Stimulated activated CD8-positive, alpha-beta memory T cell treated with anti-CD3 and anti-CD28 coated beads, Interleukin-7, amount 100 ng/mL, for 24 hours (primary cell): ENCODE data around the gene DSCAML1.
"Not testable (repeated sequence)": the region's sequence is repeated elsewhere in the genome, so short reads cannot be mapped to it uniquely, and the experiment has no call there.

Experiments used
- DNase-seq: peaks from one replicate; pipeline ENCODE4 v3.0.0-alpha.2; 2020; ENCODE audit warnings: low read depth

Gene DSCAML1

DNA sequence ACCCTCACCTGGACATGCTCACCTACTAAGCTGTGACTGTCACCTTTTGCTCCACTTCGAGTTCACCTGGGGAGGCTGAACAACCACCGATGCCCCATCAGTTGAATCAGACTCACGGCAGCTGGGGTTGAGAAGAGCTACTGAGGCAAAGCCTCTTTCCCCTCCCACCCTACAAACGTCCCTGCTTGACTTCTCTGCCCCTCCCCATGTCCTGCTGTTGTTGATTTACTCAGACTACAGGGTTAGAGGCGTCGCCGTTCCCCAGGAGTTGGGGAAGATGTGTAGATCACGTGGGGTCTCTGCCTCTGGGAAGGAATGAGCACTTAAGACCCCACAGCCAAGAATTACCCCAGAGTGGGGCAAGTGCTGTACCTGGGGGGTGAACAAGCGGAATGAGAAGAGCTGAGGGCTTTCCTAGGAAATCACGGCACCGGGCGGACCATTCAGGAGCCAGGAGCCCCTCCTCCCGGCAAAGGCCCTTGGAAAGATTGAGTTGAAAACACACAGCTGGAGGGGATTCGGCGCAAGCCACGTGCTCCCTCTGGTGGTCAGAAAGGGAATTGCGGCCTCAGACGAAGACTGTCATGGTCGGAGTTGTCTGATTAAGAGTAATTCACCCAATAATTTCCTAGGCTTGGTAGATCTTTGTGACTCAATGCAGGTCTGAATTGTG lies 20.5 kb upstream of the DSCAML1 start:
- DNase-seq = peak; percentile 87

DNA sequence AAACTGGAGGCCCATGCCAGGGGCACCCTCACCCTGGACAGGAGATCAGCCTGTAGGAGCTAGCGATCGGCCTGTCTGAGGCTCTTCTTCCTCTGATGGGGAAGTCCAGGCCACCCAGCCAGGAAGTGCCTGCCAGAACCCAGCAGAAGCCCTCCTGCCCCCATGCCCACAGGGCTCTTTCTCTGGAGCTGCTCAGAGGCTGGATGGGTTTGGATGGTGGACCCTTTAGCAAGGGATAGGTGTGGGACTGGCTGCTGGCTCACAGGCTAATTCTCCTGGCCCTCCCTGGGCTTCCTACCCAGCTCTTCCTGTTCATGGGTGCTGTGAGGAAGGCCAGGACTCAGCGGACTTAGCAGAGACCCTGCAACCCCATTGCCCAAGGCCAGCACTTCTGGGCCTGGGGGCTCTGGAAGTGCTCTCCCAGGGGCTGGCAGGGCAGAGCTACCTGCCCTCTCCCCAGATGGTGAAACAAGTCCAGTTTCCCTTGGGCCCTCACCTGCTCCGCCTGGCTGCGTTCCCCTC lies 19.9 kb upstream of the DSCAML1 start:
- DNase-seq = no peak

DNA sequence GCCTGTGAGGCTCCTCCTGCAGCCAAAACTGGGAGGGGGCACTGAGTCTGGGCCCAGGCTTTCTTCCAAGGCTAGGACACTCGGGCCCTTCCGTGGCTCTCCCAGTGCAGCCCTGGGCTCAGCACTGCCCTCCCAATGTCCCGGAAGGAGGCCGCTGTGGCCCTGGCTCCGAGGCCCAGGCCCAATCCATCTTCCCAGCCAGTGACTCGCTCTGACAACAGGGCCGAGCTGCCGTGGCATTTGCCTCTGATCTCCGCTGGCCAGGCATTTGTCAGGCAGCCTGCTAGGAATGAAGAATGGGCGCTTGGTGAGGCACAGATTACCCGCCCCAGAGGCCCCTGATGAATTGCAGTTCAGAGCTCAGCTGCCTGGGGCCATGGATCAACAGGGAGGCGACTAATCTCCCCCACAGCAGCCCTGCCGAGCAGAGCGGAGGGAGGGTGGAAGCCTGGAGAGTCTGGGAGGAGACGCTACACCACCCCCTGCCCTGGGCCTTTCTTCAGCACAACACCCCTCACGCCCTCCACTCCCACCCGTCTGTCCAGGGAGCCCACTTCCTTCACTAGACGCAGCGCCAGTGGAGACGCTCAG lies 19.2 kb upstream of the DSCAML1 start:
- DNase-seq = no peak

DNA sequence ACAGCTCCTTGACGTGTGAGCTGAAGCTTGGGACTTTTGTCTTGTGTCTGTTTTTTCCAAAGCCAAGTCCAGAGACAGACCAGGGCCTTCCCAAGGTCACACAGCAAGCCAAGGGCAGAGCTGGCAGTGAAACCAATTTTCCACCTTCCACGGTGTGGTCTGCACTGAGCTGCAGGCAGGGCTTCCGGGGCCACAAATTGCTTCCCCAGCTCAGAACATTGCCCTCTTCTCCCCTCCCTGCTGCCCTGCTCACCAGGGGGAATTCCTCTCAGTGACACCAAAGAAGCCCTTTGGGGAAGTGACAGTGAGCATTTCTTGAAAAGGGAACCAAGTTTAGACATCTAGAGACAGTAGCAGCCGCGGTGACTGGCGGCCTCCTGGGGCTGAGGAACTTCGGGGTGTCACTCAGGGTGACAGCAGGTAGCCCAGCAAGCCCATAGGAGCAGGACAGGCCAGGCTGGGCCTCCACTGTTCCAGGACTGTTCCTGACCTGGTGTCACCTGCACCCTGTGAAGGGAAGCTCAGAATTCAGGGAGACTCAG lies 18.3 kb upstream of the DSCAML1 start:
- no peak for DNase-seq

DNA sequence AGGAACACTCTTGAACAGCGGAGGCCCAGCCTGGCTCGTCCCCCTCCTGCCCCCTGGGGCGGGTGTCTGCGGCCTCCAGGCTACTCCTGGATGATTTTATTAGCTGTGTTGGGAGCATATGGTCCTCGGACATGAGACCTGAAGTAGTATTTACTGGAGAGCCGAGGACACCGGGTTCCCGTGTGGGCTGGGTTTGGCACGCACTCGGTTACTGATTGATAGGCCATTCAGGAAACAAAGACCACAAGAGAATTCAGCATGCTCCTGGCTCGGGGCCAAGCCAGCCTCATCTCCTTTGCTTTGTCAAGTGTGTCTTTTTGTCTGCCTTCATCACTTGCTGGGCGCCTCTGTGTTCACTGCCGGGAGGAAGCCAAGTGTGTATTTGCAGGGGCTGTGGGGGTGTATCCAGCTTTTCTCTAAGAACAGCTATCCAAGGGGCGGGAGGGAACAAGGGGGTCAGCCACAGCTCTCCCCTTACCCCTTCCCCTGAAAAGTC lies 17.8 kb upstream of the DSCAML1 start:
- peak; percentile 56 for DNase-seq

DNA sequence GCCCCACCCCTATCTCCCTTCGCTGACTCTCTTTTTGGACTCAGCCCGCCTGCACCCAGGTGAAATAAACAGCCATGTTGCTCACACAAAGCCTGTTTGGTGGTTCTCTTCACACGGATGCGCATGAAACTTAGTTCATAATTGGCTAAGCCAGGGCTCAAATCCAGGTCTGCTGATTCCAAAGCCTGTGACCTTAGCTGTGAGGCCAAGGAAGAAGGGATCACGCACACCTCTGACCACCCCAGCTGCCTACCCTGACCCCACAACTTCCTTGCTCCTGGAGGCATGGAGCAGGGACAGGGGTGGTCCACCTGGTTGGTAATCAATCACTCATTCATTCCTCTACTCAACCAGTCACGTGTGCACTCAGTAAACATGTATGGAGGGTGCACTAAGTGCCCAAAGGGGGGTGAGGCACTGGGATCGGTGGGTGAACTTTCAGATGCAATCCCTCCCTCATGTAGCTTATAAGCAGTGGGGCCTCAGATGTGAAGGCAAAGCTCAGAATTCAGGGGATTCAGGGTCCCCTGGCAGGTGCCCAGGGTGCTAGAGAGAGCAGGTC lies 17.3 kb upstream of the DSCAML1 start:
- DNase-seq = no peak

DNA sequence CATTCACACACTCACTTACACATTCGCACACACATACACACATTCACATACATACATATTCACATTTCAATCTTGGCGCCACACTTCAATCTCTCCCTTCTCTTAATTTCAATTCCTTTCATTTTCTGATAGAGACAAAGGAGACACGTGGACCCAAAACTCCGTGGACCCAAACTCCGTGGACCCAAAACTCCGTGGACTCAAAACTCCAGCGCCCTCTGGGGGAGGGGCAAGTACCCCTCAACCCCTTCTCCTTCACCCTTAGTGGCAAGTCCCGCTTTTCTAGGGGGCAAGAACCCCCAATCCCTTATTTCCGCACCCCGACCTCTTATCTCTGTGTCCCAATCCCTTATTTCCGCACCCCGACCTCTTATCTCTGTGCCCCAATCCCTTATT lies 13.0 kb upstream of the DSCAML1 start:
- DNase-seq = not testable (repeated sequence)

DNA sequence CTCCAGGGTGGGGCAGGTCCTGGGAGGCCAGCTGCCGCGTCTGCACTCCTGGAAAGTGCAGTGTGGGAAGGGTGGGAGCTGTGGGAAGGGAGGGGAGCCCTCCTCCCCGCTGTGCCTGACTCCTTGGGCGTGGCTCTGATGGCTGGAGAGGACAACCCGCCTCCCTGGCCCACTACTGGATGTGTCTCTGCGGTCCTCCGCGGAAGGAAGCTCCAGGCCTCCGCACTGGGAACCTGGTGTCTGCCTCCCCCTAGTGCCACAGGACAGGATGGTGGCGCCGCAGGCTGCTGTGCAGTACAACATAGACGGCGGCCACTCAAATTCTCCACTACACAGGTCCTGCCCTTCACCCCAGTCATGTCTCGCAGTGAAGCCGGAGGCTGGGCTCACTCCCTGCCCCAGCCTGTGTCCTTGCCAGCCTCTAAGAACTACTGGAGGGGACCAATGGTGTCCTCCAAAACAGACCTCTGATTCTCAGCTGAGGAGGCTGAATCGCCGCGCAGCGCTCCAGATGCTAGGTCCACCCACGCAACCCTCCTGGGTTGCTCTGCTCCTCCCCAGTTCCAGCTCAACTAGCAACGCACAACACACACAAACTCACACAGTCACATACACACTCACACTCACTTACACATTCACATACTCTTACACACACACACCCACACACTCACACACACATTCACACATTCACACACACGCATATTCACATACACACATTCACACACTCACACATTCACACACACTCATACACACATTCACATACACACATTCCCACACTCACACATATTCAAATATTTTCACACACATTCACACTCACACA lies 12.4 kb upstream of the DSCAML1 start:
- no peak for DNase-seq

DNA sequence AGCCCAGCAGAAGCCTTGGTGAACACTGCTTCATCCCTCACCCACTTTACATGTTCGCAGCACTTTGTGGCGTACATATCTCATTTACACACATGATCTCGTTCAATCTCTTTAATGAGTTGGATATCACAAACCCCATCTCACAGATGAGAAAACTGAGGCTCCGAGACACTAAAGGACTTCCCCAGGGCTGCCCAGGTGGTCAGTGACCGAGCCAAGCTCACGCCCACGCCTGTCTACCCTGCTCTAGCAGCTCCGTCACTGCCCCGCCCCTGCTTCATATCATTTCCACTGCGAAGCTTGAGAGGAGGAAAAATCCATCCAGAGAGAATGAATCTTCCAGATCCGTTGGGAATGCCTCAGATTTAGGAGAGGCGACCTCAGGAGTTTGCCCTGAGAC lies 11.8 kb upstream of the DSCAML1 start:
- no peak for DNase-seq

DNA sequence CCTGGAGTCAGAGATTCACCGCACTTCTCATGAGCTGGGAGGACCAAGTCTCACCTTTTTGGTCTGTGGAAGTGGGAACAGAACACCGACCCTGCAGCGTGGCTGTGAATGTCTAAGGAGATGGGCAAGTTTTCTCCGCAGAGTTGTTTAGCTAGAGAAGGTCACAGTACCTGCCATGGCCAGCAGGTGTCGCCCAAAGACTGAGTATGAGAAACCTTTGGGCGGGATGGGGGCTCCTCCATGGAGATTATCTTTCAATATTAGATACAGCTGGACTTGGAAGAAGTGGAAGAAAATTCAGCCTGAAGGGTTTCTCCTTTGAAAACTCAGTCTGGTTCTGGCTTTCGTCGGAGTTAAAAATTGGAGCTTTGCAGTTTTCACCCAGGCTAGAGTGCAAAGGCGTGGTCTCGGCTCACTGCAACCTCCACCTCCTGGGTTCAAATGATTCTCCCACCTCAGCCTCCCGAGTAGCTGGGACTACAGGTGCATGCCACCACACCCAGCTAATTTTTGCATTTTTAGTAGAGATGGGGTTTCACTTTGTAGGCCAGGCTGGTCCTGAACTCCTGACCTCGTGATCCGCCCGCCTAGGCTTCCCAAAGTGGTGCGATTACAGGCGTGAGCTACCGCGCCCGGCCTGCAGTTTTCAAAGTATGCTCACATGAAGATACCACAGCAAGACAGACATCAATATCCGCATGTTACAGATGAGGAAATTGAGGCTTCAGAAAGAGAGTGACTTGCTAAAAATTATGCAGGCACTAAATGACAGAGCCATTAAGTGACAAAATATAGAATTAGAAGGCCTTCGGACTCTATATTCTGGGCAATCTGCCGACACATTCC lies 10.7 kb upstream of the DSCAML1 start:
- peak; percentile 78 for DNase-seq

DNA sequence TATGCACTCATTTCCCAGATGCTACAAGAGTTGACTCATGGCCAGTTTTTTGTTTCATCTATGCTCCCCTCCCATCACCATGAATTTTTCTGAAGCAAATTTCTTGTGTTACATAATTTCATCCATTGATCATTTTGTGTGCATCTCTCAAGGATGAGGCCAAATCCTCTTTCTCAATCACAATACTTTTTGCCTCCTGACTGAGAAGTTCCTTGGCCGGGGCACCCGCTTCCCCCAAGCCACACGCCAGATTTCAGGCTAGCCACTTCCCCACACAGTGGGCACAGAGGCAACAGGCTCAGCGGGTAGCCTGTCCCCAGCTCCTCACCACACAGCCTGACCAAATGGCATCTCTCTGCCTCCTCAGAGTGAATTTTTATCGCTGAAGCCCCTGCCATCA lies 9.8 kb upstream of the DSCAML1 start:
- no peak for DNase-seq

DNA sequence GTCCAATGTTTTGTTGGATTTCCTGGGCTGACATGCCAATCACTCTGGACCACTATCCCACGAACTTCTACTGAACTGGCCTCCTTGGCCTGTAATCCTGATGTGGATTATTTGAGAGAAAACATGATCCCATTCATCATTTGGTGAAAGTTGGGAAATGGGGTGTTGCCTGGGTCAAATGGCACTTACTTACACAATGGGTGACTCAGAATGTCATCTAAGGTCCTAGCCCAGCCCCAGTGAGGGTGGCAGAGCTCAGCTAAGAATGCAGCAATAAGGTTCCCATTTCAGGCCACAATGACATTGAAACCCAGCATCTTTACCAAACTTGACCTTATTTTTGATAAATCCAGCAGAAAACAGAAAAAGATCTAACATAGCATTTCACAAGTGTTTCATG lies 8.0 kb upstream of the DSCAML1 start:
- DNase-seq = no peak

DNA sequence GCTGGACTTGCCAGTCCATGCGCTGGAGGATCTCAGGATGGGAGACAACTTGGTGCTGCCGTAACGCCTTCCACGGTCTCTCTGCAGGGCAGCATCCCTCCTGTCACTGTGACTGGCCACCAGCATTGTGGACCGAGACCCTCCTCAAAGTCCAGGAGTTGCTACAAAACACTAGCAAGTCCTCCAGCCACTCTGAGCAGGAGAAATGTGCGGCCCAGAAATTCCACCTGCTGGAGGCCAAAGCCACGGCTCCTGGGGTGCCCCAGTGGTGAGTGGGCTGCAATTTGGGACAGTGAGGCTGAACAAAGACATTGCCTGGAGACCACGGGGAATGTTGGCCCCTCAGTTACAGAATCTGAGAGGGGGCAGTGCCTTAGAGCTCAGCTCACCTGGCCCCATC lies 6.9 kb upstream of the DSCAML1 start:
- DNase-seq = no peak

DNA sequence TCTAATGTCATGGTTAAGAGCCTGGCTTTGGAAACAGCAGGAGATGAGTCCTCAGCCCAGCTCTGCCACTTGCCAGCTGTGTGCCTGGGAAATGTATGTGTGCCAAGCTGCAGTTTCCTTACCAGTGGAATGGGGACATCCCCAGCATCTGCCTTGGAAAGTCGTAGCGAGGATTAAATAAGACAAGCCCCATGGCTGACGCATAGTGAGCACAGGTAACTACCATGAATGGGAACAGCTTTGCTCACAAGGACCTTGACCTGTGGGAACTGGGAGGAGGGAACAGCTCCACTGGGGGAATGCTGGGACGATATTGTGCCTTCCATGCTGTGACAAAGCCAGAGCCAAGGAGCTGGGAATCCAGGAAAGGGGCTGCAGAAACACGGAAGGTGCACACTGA lies 2.6 kb upstream of the DSCAML1 start:
- DNase-seq = no peak

DNA sequence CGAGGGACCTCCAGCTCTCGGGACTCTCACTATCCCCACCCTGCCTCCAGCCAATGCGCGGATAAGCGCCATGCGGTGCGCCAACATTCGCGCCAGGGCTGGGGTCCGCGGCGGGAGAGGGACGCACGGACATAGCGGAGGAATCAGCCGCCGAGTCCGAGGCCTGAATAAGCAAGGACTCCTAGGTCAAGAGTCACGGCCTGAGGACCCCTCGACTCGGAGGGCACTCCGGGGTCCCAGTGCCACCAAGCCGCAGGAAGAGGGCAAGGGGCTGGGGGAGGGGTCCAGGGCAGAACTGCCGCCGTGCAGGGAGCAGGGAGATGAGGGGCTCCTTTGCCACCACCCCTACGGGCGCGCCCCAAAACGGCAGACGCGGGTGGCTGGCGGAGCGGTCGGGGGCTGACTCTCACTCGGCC lies 552 bp downstream of the DSCAML1 start:
- DNase-seq = no peak

DNA sequence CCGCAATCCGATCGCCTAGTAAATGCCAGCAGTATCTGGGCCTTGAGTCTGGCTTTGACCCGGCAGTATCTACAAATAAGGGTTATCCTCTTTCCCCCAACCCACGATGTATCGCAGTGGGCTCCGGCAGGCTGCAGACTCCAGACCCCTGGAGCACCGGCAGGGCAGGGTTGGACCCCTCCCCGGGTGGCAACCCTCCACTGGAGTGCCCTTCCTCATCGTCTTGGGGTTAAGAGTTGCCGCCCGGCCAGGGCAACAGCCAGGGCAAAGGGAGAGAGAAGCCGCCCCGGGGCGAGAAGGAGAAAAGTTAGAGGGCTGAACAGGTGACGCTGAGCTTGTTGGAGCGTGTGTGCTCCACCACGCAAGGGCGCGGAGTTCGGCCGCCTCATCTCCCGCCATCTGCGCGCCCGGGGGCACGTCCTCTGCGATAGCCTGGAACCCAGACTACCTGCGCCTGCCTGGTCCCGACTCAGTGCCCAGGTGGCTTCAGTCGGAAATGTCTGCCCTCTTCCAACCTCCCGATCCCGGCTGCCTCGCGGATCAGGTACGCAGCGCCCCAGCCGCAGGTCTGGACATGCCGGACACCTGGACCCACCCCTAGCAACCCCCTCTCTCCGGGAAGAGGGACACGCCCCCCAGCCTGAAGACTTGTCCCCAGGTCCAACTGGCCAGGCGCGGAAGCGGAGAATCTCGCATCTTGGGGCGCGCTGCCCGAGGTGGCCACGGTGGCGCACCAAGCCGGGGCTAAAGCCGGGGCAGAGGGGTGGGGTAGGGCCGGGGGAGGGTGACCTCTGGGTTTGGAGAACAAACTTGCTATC lies 1.2 kb downstream of the DSCAML1 start:
- DNase-seq = no peak

DNA sequence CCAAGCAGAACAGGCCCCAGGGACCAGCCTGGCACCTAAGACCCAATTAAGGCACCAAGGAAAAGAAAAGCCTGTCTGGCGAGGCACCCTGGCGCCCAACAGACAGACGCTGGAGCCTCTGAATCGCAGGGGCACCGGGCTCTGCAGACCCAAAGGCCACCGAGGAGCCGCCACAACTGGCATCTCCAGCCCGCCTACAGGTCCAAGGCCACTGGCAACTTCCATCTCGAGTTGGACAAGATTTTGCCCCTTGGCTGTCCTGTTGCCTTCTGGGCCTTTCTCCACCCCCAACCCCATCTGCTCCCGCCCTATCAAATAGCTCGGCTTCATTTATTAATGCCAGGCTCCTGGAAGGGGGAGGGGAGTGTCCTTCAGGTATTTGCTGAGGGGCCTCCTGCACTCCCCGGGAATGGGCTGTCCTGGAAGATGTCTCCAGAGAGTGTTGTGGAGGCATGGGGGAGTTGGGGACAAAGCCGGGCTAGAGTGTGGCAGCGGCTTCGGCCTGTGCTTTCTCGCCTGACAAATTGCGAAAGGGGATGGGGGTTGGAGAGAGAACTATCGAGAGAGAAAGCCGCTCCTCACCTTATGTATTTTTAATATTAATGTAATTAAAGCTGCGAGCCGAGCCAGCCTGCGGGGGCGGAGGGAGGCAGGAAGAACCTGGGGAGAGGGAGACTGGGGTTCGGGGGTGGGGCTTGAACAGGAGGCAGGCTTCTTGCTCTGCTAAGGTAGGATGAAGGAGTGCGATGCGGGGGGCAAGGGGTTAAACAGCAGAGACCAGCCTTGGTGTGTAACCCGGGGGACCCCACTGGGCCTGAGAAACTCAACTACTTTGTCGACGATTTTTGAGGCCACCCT lies 2.0 kb downstream of the DSCAML1 start:
- DNase-seq = no peak

DNA sequence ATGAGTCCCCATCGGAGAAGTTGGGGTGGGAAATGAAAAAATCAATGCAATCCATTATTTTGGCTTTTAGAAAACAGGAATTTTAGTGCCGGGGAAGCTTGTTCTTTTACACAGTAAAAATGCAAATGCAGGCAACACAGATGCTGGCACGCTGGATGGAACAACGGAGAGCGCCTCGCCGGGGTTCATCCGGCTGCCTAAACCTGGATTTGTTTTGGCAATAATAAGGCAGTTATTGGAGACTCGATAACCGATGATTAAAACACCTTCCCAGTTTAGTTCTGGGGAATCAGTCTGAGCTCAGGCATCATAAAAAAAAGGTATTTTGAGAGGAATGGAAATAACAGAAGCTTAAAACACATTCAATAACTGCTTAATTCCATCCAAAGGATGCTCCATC lies 2.9 kb downstream of the DSCAML1 start:
- DNase-seq = no peak

DNA sequence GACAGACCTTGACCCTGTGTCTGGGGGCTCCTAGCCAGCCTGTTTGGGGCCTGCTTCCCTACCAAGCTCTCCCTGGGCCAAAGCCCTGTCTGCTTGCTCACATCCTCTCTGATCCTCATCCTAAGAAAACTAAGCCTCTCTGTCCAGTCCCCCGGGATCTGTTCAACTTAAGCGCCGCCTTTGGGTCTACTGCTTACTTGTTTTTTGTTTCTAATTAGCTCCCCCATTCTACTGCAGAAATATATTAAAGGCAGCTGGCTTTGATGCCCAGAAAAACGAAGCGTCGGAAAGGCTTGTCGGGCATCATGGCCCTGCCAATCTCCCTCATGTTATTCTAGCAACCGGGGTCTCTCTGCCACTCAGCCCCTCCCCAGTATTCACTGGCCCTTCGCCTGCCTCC lies 3.4 kb downstream of the DSCAML1 start:
- no peak for DNase-seq

DNA sequence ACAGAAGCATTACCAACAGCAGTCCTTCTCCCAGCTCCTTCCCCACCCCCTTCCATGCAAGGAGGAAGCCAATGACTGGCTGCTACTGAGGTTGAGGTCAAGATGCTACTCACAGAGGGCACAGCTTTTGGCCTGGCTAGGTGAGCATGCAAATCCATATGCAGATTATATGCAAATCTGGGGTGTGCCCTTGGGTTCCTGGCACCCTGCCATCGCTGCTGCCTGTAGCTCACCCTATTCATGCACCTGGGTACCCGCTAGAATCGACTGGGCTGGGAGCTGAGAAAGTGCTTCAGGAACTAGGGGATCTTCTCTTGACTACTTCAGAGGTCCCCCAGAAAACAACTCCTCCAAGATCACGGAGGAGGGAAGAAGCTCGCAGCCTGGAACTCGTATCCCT lies 4.0 kb downstream of the DSCAML1 start:
- no peak for DNase-seq
